ENCODE data around the gene IGF2R. TPM values are rescaled to one million over a fixed set of nuclear protein-coding genes. Genes with fewer than 3 reads are reported as not detected.
"Not testable (repeated sequence)": the region's sequence is repeated elsewhere in the genome, so short reads cannot be mapped to it uniquely, and the experiment has no call there.

IGF2R gene
- total RNA-seq, 1 experiment from 2014 or later, result 84.3 TPM

DNA sequence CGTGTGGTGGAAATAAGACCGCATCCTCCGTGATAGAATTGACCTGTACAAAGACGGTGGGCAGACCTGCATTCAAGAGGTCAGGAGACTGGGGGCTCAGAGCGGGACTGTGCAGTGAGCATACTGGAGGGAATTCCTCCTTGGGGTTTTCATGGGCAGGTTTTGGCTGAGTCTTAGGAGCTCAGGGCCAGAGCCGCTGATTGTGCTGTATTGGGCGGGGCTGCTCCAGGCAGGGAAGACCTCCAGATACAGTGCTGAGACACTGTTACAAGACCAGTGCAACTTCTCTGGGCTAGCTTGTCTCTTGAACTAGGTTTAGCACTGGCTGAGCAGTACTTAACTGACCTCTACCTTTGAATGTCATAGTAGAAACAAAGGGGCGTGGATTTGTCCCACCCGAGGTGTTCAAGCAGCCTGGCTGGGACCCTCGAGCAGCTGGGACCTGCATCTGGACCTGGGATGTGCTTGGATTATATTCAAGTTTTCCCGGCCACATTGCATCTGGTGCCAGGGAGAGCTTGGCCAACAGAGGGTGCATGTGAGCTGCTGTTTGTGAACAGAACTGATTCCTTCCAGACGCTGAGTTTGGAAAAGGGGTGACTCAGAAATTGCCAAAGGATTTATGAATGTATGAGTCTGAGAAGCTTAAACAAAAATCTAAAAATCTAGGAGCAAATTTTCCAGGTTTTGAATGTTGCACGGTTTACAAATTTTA lies 119.3 kb downstream of the IGF2R start:
- peak; percentile 33 for DNase-seq (ENCODE audit: extremely low read depth, low read depth)

DNA sequence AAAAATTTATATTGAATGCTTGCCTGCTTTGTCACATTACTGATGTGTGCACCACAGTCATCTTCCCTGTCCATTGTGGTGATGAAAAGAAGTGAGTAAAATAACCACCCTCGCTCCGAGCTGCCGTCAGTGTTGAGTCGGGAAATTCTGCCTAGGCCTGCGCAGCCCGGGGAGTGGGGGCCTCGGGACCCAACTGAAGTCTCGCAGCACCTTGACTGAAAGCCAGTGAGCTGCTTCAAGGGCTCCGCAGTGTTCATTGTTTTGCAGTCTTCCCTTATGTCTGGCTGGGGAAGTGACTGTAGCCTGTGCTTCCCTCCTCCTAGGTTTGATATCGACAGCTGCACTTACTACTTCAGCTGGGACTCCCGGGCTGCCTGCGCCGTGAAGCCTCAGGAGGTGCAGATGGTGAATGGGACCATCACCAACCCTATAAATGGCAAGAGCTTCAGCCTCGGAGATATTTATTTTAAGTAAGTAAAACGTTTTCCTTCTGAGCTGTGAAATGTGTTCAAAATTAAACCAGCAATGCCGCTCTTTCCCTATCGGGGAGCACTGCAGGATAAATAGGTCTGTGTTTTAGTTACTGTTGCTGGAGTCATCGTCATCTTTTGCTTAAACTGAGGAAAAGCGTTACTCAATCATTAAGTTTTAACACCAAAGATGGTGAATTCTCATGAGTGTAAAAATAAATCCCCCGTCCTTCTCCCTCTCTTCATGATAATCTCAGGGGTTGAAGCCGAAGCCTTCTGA lies 120.1 kb downstream of the IGF2R start:
- DNase-seq (ENCODE audit: extremely low read depth, low read depth), result no peak

- DNase-seq (ENCODE audit: extremely low read depth, low read depth), result no peak
These were observed 120.6 kb downstream of the IGF2R start for GRCh38 chr6:160089534-160089897.

DNA sequence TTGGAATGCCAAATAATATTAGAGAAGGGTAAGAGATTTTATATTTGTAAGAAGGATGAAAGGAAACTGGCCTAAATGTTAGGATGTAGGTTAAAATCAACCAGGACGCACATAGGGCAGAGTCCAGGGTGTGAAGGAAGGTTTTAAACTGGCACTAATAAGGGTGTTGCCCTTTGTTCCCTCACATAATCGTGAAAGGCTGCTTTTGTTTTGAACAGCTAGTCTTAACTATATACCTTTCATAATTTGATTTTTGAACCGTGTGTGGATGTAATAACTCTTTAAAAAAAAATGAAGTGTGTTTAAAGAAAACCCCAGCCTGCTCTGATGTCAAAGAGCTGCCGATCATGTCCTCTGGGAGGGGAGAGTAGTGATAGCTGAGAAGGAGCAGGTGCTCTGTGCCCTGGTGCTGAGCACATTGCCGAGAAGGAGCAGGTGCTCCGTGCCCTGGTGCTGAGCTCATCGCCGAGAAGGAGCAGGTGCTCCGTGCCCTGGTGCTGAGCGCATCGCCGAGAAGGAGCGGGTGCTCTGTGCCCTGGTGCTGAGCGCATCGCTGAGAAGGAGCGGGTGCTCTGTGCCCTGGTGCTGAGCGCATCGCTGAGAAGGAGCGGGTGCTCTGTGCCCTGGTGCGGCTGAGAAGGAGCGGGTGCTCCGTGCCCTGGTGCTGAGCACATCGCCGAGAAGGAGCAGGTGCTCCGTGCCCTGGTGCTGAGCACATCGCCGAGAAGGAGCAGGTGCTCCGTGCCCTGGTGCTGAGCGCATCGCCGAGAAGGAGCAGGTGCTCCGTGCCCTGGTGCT lies 121.8 kb downstream of the IGF2R start:
- not testable (repeated sequence) for DNase-seq (ENCODE audit: extremely low read depth, low read depth)

GRCh38 chr6:160092176-160092575 lies 123.3 kb downstream of the IGF2R start:
- DNase-seq (ENCODE audit: extremely low read depth, low read depth), result not testable (repeated sequence)

DNA sequence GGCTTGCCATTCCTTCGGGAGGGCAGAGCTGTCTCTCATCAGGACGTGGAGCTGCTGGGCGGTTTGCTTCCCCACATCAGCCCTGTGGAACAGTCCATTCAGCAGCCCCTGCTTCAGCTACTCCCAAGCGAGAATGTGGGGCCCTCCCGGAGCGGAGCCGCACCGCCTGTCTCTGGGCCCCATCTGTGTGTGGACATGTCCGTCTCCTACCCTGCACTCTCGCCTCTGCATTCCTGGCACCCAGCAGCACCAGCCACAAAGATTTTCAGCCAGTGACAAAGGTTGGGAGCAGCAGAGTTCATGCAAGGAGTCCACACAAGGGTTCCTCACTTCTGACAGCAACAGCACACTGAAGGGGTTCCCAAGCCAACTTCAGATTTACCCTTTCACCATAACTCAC lies 123.7 kb downstream of the IGF2R start:
- no peak for DNase-seq (ENCODE audit: extremely low read depth, low read depth)

- no peak for DNase-seq (ENCODE audit: extremely low read depth, low read depth)
These were observed 124.2 kb downstream of the IGF2R start for GRCh38 chr6:160093061-160093460.

- DNase-seq (ENCODE audit: extremely low read depth, low read depth), result no peak
These were observed 125.1 kb downstream of the IGF2R start for GRCh38 chr6:160093946-160094345.

- no peak for DNase-seq (ENCODE audit: extremely low read depth, low read depth)
These were observed 126.4 kb downstream of the IGF2R start for GRCh38 chr6:160095146-160095845.

GRCh38 chr6:160101277-160102205 lies 132.7 kb downstream of the IGF2R start:
- no peak for DNase-seq (ENCODE audit: extremely low read depth, low read depth)

DNA sequence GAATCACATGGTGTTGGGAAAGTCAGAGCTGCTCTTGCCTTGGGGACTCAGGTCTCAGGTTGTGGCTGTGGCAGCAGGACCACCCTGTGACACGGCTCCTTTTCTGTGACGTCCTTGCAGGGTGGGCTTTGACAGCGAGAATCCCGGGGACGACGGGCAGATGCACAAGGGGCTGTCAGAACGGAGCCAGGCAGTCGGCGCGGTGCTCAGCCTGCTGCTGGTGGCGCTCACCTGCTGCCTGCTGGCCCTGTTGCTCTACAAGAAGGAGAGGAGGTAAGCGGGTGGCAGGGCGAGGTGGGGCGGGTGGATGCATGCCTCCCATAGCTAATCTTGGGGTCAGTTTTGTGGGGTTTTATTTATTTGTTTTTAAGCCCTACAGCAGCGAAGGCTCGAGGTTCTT lies 133.5 kb downstream of the IGF2R start:
- no peak for DNase-seq (ENCODE audit: extremely low read depth, low read depth)

DNA sequence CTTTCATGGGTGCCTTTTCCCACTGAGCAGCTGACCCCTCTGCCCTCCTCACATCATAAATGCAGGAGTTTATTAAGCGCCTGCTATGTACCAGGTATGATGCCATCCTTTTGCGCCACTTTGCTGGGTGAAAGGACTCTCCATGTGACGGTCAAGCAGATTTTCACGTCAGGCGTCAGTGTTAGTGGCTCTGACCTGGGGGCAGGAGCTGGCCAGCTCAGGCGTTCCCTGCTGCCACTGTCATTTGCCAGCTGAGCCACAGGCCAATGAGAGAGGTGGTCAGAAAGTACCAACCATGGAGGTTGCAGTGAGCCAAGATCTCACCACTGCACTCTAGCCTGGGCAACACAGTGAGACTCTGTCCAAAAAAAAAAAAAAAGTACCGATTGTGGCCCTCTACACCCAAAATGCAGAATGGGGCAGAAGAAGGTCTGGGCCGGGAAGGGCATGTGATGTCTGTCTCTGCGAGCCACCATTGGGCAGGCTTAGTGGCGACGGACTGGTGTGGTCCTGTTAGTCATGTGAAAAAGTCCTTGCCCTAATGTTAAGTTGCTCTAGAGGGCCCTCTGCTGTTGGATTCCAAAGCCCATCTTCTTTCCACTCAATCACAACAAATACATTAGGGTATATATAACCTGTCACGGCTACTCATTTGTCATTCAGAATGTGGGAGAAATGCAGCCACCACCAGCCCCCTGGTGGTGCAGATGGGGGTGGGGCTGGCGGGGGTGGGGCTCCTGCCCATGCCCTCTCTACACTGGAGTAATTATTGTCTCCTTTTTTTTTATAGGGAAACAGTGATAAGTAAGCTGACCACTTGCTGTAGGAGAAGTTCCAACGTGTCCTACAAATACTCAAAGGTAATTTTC lies 134.3 kb downstream of the IGF2R start:
- peak; percentile 15 for DNase-seq (ENCODE audit: extremely low read depth, low read depth)

DNA sequence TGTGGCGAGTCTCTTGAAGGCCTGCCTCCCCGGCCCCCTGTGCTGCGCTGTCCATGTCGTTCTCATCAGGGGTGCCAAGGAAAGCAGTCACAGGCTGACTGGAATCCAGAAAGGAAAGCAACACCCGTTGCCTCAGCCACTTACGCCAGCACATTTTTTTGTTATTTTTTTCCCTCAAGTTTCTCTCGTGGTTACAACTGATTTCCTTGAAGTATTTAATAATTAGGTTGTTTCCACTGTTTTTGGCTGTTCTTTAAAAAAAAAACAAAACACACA lies 134.9 kb downstream of the IGF2R start:
- DNase-seq (ENCODE audit: extremely low read depth, low read depth), result no peak

- no peak for DNase-seq (ENCODE audit: extremely low read depth, low read depth)
These were observed 136.1 kb downstream of the IGF2R start for GRCh38 chr6:160104821-160105517.

DNA sequence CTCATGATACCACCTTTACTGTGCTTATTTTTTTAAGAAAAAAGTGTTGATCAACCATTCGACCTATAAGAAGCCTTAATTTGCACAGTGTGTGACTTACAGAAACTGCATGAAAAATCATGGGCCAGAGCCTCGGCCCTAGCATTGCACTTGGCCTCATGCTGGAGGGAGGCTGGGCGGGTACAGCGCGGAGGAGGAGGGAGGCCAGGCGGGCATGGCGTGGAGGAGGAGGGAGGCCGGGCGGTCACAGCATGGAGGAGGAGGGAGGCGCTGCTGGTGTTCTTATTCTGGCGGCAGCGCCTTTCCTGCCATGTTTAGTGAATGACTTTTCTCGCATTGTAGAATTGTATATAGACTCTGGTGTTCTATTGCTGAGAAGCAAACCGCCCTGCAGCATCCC lies 137.1 kb downstream of the IGF2R start:
- no peak for DNase-seq (ENCODE audit: extremely low read depth, low read depth)

DNA sequence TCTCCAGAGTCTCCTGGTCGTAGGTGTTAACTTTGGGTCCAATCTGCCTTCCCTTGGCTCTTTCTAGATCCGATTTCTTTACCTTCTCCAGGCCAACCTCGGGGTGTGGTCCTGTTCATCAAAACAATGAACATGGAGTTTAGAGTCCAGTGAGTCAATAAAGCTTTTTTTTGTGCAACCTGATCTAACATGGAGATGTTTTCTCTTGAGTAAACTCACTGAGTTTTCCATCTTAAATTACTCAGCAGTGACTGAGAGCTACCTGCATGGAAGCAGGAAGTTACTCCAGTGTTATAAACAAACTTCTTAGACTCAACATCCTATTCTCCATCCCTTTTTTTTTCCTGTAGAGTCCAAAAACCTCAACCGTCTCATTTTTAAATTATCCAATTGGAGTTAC lies 137.8 kb downstream of the IGF2R start:
- no peak for DNase-seq (ENCODE audit: extremely low read depth, low read depth)

DNA sequence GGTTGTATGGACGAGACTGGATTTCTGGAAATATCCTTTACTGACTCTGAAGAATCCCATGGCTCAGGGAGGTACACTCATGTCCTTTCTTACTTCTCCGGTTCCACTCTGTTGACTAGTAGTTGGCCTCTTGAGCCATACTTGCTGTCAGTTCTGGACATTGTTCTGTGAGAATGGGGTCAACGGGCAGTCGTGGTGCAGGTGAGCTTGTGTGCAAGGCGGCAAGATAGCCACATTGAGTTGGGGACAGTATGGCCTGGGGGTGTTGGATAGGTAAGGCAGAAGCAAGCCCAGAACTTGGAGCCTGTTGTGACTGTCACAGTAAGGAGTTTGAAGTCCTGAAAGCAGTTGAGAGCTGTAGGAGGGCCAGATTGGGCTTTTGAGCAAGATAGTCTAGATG lies 139.2 kb downstream of the IGF2R start:
- no peak for DNase-seq (ENCODE audit: extremely low read depth, low read depth)

- no peak for DNase-seq (ENCODE audit: extremely low read depth, low read depth)
These were observed 141.8 kb downstream of the IGF2R start for GRCh38 chr6:160110586-160111123.

Measured in NCI-H460 (cell line).